ENCODE data around the gene POU2F2.
A peak's percentile ranks its signal among the peaks of the same experiment; 100 is the strongest.

POU2F2 gene

DNA sequence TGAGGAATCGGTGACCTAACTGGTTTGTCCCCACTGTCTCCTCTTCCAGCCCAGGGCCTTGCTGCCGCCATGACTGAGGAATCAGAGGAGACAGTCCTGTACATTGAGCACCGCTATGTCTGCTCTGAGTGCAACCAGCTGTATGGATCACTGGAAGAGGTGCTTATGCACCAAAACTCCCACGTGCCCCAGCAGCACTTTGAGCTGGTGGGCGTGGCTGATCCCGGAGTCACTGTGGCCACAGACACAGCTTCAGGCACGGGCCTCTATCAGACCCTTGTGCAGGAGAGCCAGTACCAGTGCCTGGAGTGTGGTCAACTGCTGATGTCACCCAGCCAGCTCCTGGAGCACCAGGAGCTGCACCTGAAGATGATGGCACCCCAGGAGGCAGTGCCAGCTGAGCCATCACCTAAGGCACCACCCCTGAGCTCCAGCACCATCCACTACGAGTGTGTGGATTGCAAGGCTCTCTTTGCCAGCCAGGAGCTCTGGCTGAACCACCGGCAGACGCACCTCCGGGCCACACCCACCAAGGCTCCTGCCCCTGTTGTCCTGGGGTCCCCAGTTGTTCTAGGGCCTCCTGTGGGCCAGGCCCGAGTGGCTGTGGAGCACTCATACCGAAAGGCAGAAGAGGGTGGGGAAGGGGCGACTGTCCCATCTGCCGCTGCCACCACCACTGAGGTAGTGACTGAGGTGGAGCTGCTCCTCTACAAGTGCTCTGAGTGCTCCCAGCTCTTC, 53.5 kb downstream of the POU2F2 start:
- no peak for DNase-seq

DNA sequence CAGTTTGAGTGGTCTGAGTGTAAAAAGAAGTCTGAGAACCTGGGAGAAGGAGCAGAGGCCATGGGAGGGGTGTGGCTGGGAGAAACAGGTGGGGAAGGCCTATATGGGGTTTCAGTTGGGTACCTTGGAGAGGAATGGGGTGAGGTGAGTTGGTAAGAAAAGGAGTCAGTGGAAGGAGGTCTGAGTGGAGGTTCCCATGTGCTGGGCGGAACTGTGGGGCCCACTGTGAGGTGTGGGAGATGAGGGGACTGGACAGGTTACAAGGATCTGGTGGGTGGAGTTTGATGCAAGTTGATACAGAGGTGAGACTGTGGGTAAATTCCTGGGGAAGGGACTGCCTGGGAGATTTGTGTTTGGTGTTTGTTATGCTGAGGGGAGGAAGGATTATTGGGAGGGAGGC, 54.2 kb downstream of the POU2F2 start:
- no peak for DNase-seq

DNA sequence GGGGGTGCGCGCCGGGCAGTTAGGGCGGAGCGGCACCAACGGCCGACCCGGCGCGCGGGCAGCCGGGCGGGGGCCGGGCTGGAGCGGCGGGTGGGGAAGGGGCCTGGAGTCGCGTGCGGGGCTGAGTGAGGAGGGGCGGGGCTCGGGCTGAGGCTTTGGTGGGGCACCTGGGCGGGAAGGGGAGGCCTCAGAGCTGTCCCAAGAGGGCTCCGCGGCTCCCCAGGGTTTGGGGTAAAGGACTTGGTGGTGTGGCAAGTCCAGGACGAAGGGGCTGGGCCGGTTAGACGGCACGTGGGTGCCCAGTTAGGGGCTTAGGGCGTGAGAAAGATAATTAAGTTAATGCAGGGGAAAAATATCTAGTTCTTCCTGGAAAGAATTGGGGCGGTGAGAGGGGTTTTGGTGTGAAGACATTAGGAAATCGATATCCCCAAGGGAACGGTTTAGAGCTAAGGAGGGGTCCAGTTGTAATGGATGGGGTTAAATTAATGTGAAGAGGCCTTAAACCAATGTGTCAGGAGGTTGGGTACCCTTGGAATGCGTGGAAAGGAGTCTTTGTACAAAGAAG, 55.8 kb downstream of the POU2F2 start:
- DNase-seq = no peak

DNA sequence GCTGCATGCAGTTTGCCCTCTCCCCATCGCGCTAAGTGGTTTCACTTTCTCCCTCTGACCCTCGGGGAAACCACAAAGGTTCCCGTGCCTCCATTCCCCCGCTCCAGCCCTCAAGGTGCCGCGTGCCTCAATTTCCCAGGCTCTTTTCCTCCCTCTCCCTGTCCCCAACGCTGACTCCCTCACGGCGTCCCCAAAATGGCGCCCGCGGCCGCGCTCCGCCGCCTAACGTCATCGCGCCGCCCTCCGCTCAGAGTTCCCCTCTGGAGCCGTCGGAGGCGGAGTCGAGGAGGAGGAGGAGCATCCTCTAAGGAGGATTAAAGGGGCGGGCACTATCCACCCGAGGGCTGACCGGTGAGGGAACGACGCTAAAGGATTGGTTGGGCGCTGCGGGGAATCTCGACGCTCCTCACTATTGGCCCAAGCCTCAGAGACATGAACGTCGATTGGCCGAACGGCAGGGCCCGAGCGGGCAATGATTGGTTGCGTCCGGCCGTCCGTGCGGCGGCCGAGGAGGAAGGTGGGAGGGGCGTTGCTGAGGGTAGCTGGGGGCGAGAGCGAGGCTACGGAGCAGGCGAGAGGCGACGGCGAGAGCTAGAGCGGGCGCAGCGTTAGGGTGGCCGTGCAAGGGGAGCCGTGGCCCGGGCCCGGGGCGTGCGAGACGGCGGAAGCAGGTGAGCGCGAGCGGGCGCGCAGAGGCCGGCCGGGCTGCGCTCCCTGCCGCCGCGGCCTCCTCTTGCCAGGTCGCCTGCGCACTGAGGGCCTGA, 56.4 kb downstream of the POU2F2 start, which contains the start of gene ZNF574:
Gene ZNF574 (plus strand): TSS at position 551 of the 764 bp plus-strand sequence. CDS start 2,441 bp downstream, outside the sequence.
- peak; percentile 97 for DNase-seq

DNA sequence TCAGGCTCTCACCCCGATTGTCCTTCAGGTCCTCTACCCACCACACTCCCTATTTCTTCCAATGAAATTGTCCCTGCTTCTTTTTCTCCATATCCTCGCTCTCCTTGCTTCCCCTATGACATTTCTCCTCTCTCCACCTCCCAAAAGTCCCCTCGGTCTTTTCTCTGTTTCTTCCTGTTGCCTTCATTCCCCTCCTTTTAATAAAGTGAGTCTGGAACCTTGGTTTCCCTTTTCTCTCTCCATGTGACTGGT, 57.0 kb downstream of the POU2F2 start:
- no peak for DNase-seq

DNA sequence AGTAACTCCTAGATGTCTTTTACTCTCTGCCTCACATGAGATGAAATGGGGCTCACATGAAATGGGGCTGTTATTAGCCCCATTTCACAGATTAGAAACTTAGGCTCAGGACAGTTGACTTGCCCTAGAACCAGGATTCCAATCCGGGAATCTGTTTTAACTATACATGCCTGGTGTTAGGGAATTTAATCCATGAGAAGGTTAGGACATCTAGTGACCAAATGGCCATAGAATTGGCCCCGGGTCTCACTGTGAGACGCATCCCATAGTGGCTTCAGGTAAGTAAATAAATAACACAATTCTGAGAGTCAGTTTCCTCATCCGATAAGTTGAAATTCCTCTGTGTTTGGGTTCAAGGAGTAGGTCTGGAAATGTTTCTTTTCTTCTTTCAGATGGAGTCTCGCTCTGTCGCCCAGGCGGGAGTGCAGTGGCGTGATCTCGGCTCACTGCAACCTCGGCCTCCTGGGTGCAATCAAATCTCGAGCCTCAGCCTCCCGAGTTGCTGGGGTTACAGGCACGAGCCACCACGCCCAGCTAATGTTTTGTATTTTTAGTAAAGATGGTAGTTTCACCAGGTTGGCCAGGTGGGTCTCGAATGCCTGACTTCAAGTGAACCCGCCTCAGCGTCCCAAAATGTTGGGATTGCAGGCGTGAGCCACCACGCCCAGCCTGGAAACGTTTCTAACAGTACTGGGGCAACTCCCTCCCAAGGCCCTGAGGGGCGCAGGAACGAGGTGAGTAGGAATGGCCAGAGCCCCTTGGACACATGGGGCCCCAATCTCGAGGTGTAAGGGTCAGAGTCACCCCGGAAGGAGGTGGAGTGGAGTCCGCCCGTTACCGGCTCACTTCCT, 57.5 kb downstream of the POU2F2 start:
- DNase-seq = peak; percentile 76

DNA sequence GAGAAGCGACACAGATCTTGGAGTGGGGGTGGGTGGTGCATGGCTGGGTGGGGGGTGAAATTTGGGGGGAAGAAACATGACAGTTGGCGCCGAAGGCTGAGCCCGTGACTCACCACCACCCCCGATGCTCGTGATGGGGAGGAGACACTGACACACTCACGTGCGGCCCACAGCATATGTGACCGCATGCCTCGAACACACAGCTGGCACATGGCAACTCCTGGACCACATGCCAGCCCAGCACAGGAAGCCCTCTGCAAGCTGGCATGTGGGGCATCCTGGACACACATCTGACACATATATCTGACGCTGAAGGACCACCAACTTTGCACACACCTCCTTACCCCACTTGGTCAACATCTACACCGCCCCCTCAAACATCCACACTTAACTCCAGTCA, 61.0 kb downstream of the POU2F2 start:
- DNase-seq = no peak

DNA sequence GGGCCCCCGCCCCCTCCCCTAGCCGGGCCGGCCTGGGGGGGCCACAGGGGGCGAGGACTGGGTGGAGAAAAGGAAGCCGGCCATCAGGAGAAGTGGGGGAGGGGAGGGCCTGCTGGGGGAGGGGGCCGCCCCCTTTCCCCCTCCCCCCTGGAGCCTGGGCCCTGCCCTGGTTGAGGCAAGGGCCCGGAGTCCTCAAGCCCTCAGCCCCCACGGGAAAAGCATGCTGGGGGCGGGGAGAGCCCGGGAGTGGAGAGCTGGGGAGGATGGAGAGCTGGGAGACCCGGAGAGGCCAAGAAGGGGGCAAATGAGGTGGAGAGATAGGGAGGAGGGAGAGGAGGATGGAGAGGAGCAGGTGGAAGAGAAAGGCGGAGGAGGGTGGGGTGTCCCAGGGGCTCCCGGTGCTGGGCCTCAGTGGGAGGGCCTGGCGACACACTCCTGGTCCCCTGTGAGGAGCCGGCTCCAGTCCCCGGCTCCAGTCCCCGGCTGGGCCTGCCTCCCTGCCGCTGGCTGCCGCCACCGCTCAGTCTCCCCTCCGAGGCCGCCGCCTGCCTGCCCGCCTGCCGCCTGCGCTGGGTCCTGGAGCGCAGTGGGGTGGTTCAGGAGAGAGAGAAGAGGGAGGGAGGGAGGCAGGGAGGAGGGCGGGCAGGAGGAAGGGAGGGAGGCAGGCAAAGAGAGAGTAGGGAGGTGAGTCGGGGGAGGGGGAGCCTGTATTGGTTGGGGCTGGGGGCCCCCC, 62.5 kb downstream of the POU2F2 start, which contains the start of gene GRIK5:
Gene GRIK5 (minus strand): TSS at position 588 of the 733 bp plus-strand sequence. CDS start 4,436 bp downstream, outside the sequence.
- no peak for DNase-seq

DNA sequence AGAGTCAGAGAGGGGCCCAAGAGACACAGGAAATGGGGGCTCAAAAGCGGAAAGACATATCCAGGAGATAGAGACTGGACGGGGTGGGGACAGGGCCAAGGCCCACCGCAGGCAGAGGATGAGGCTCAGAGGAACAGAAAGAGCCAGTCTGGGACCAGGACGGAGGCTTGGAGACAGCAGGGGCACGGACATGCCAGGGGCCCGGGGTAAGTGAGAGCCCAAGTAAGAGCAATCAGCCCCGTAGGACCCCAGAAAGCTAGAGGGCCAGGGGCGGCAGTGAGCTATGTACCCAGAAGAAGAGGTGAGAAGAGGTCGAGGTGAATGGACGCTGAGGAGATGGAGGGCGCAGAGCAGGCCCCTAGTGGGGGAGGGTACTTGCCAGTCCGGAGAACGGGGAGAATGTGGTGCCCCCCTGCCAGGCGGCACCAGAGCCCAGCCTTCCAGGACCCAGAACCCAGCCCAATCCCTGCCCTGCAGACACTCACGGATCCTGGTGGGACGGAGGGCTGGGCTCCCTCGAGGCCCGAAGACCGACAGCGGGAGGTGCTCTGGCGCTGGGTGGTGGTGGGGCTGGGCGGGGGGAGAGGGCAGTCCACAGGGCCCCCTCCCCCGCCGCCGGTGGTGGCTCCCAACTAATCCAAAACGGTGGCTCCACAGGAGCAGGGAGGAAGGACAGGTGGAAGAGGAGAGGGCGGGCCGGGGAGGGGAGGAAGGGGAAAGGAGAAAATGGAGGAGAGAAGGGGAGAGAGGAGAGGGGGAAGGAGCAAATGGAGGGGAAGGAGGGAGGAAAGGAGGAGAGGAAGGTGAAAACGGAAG, 63.3 kb downstream of the POU2F2 start:
- no peak for DNase-seq

DNA sequence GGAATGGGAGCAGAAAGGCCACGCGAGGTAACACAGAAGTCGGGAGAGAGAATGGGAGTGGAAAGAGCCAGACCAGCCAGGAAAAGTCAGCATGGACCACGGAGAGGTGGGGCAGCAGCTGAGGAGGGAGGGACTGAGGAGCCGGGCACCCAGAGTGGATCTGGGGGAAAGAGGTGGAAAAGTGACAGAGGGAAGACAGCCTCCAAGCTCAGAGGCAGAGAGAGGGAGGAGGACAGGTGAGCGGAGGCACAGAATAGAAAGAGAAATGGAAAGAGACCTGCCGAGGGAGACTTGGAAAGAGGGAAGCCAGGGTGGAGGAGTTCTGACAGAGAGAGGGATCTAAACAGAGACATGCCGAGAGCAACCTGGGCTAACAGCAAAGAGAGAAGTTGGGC, 63.9 kb downstream of the POU2F2 start:
- DNase-seq = no peak

DNA sequence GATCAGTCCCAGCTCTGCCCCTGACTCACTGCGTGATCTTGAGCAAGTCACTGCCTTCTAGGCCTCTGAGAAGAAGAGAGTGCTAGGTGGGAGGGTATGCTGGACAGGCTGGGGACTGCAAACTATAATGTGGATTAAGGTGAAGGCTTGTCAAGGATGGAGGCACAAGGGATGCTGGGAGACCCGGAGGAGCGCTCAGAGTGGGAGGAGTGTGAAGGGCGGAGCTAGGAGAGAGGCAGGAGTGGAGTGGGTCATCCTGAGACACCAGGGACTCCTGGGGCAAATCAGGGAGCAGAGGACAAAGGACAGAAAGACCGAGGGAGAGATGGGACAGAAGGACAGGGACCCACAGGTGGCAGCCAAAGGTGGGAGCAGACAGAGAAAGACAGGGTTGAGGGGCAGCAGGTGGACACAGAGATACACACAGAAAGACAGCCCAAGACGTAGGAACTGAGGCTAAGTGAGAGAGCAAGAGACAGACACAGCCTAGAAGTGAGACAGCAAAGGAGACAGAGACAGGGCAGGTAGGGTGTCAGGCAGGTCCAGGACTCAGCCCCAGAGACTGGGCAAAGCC, 64.8 kb downstream of the POU2F2 start:
- no peak for DNase-seq

DNA sequence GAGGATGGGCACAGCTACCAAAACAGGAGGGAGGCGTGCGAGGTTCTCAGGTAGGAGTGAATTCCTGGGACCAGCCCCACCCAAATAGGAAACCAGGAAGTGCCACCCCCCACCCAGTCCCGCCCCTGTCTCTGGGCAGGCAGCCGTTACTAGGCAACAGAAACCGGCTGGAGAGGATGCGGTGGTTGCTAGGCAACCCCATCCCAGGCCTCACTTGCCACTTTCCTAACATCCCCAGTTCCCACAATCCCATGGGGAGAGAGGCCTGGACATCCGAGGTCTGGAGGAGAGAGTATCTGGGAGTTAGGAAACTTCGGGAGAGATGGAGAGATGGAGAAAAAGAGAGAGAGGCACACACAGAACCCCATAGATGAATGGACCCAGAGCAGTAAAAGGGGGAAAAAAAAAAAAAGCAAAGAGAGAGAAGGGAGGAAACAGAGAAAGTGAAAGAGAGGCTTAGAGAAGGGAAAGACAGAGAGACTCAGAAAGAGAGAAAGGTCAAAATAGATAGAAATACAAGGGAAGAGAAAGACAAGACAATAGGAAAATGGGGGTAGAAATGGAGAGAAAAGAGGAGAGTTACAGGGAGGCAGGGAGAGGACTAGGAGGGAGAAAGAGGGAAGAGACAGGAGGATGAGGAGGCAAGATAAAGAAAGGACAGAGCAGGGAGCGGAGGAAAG, 66.0 kb downstream of the POU2F2 start:
- no peak for DNase-seq

DNA sequence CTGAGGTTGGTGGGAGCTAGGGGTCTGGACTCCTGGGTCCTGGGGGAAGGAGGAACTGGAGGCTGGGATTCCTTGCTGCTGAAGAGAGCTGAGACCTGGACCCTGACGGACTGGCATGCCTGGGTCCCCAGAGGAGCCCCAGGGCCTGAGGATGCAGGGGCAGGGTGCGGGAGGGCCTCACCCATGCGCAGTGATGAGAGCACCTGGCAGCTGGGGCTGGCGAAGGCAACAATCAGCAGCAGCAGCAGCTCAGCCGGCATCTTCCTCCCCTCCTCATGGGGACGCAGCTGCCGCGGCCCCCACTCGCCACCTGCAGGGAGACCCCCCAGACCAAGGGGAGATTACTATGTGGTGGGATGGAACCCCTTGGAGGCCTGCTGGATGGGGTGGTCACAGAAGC, 66.7 kb downstream of the POU2F2 start:
- no peak for DNase-seq

DNA sequence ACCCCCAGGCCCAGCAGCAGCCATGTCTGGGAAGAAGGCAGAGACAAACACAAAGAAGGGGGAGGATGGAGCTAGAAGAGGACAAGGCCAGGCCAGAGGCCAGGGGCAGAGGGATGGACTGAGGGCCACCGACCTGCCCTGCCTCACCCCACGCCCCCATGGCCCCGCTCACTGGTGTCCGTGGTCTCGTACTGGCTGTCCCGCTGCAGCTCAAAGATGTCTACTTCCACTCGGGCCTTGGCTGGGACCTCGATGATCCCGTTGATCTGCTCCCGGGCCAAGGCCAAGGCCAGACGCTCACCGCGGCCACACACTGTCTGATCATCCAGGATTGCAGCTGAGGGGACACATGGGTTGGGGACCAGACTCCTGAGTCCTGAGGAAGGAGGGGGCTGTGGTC, 67.2 kb downstream of the POU2F2 start:
- DNase-seq = no peak

DNA sequence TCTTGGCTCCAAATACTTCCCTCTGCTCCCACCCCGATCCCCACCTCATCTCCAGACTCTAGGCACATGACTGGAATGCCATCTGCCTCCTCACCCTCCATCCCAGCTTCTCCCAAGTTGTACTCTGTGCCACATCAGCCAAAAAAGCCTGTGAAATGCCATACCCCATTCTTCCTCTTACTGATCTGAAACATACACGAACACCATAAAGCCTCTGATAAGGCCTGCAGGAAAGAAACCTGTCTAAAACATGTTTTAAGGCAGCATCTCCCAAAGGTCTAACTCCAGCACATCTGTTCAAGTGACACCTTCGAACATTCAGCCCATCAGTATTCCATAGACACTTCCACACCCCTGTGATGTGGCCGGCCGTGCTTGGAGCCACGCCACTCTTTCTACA, 67.8 kb downstream of the POU2F2 start:
- DNase-seq = no peak

DNA sequence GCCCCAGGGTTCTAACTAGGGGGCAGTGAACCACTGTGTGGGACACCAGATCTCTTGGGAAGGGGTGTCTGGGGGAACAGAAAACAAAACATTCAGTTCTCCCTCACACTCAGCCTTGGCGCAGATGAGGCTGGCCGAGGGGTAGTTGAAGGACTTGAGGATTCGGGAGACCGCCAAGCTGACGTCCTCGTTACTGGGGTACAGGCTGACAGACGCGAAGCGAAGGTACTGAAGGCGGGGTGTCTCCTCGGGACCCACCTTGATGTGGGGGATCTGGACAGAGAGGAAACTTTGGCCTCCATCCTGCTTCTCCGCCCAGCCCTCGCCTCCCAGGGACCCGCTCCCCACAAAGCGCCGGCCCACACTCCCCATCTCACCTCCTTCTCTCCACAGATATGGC, 69.9 kb downstream of the POU2F2 start:
- no peak for DNase-seq

DNA sequence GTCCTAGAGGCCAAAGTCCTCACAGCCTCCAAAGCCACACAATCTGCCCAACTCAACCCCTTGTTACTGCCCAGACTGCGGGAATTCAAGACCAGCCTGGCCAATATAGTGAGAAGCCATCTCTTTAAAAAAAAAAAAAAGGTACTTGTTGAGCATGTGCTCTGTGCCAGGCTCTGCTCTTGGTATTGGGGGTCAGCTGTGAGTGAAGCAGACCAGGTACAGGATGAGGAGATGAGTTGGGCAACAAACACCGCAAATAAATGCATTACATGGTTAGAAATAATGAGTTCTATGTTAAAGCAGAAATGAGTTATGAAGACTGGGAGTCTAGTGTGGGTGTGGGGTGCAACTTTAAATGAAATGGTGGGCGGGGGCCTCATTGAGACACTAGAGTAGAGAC, 72.1 kb downstream of the POU2F2 start:
- no peak for DNase-seq

DNA sequence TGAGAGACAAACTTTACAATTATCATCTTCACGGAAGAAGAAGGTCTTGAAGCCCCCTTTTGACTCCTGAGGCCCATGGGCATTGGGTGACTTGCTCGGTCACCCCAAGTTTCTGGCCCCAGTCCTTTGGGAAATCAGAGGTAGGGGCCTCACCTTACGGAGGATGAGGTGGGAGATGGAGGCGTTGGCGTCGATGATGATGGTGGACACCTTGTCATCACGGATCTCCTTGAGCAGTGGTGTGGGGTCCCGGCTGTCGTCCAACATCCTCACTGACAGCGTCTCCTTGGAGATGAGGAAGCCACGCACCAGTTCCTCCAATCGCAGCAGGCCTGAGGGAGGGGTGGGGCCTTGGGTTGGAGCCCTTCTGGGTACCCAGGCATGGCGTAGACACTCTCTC, 73.0 kb downstream of the POU2F2 start:
- no peak for DNase-seq

DNA sequence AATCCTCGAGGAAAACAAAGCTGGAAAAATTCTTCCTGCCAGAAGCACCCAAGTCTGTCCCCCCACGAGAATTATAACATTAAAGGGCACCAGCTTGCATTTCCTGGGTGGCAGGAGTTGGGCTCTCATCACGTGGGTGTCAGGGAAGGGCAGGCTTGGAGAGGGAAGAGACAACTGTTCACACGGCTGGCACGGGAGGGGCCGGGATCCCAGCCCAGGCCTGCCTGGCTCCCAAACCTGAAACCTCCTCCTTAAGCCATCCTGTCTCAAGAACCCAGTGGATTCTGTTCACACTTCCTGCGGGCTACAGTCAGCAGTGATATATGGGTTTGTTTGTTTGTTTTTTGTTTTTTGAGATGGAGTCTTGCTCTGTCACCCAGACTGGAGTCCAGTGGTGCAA, 74.4 kb downstream of the POU2F2 start:
- DNase-seq = no peak

DNA sequence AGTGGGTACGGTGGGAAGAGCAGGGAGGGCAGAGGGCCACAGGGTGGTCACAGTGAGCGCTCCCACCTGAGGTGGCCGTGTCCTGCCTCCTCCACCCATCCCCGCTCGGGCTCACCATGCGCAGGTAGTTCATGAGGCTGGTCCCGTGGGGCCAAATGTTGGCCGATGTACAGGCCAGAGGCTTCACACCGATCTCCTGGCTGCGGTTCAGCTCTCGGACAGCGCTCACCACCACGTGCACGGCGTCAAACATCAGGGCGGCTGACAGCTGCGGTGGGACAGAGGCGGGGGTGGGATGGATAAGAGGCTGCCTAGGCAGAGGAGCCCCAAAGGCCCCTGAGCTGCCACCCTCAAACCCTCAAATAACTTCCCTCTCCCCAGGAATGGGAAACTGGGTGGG, 78.0 kb downstream of the POU2F2 start:
- DNase-seq = no peak
